Measurements from ENCODE around the gene GNB1.
"Not testable (repeated sequence)": the region's sequence is repeated elsewhere in the genome, so short reads cannot be mapped to it uniquely, and the experiment has no call there.

GNB1 gene

GRCh38 chr1:1890506-1891348, at the start of gene GNB1:
Gene GNB1, minus strand, starts transcription at chr1:1891087. Its CDS starts 65,634 bp downstream, at chr1:1825453.
- peak within 1 kb of the TSS; percentile 98 for H3K27ac ChIP-seq
- no peak for TF ChIP-seq CTCF (conservative IDR thresholded peaks at IDR 0.05)

DNA sequence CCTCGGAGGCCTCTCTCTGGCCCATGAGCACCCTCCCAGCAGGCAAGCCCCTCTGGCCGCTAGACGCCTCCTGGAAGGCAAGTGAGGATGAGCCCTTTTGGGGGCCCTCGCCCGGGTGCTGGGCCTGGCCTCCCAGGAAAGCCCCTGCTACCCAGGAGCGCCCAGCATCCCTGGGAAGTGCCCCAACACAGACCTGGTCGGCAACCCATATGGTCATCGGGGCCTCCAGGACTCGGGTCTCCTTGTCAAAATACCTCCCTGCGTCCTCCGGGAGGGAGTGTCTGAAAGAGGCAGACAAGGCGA, 49.2 kb upstream of the GNB1 start:
- no peak for TF ChIP-seq CTCF (conservative IDR thresholded peaks at IDR 0.05)
- no peak overlapping the region for H3K27ac ChIP-seq

- no peak for TF ChIP-seq CTCF (conservative IDR thresholded peaks at IDR 0.05)
- H3K27ac ChIP-seq, result no peak overlapping the region
Measured at GRCh38 chr1:1939296-1940122, 48.6 kb upstream of the GNB1 start.

GRCh38 chr1:1938613-1939295, 47.9 kb upstream of the GNB1 start:
- no peak for TF ChIP-seq CTCF (conservative IDR thresholded peaks at IDR 0.05)
- H3K27ac ChIP-seq, result no peak overlapping the region

DNA sequence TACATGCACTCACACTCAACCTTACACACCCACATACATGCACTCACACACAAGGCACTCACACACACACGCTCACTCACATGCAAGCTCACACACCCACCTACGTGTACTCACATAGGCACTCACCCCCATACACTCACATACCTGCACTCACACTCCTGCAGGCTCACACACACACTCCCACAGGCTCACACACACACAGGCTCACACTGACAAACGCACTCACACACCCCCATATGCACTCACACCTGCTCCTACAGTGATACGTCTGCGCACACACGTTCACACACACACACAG, 47.3 kb upstream of the GNB1 start:
- no peak for TF ChIP-seq CTCF (conservative IDR thresholded peaks at IDR 0.05)
- H3K27ac ChIP-seq, result no peak overlapping the region

DNA sequence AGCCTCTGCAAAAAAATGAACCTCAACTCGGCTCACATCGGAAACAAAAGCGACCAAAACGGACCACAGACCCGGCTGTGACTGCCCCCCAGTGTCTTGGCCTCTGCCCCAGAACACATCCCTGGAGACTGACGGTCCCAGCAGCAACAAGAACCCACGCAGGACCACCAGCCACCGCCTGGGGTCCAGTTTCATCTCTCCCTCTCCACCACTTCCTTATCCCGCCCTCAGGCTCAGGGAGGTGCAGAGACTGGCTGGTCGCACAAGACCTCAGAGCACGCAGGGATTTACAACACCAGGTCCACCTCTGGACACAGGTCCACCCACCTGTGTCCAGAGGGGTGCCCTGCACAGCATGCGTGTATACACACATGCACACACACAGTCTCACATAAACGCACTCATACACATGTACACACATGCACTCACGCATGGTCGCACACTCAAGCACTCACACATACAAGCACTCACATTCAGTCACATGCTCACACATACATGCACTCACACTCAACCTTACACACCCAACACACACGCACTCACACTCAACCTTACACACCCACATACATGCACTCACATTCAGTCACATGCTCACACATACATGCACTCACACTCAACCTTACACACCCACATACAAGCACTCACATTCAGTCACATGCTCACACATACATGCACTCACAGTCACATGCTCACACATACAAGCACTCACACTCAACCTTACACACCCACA, 46.8 kb upstream of the GNB1 start:
- H3K27ac ChIP-seq, result no peak overlapping the region
- TF ChIP-seq CTCF (conservative IDR thresholded peaks at IDR 0.05), result no peak

DNA sequence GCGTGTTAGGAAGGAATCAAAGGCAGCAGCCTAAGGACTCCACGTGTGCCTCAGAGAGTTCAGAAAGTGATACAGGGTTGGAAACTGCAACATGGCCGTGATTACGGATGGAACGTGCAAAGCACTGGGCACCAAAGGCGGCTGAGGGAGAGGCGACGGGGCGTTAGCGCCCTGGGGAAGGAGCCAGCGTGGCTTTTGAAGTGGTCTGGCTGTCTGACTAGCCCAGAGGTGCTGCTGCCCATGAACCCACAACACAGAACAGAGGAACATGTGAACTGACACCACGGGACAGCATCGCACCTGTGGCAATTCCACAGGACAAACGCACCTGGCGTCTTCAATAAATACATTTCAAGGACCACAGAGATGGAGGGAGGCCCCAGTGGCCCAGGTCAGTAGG, 46.2 kb upstream of the GNB1 start:
- no peak for TF ChIP-seq CTCF (conservative IDR thresholded peaks at IDR 0.05)

DNA sequence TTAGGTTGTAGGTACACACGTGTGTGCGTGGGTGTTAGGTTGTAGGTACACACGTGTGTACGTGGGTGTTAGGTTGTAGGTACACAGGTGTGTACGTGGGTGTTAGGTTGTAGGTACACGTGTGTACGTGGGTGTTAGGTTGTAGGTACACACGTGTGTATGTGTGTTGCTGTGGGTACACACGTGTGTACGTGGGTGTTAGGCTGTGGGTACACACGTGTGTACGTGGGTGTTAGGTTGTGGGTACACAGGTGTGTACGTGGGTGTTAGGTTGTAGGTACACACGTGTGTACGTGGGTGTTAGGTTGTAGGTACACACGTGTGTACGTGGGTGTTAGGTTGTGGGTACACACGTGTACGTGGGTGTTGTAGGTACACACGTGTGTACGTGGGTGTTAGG, 44.0 kb upstream of the GNB1 start:
- H3K27ac ChIP-seq, result not testable (repeated sequence)

More for the DNA sequence above, 46.2 kb upstream of the GNB1 start:
- no peak overlapping the region for H3K27ac ChIP-seq

Data from VCaP (cell line).